ENCODE results near the gene RAB31.
"Not testable (repeated sequence)": the region's sequence is repeated elsewhere in the genome, so short reads cannot be mapped to it uniquely, and the experiment has no call there.

Gene RAB31

DNA sequence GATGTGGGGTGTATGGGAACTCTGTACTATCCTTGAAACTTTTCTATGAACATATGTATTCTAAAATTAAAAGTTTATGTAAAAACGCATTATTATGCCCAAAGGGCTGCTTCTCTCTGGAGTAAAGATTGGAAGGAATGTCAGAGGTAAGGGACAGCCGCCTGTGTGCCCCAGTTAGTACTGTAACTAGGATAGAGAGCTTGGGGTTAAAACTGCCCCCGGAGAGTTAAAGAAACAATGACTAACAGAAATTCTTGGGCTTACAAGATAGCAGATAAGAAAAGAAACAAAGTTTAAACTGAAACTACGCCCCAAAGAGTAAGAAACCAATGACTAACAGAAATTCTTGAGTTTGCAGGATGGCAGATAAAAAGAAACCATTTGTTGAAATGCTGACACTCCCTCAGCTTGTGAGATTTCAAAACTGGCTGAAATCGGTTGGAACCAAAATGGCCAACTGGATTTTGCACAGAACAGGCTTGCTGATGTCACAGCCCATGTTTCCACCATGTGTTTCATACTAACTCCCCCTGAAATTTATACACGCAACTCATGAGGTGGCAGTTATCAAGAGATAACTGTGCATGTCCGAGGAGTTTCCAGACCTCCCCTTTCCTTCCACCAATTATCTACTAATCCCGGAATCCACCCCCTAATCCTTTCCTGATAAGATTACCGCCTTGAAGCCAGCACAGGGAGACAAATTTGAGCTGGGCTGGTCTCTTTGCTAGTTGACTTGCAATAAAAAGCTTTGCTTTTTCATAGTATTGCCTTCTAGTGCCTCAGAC, 169.0 kb downstream of the RAB31 start:
- Mint-ChIP-seq H3K27ac (no peak overlapping the region), H3K27me3 (peaks cover 4% of the 10 kb centered on the region), H3K36me3 (no peaks in the 10 kb centered on the region), H3K4me3 (no peak overlapping the region), H3K4me1 (no peaks in the 10 kb centered on the region), H3K9me3 (no peaks in the 10 kb centered on the region)
- ATAC-seq (ENCODE audit: low read depth) (no peak), DNase-seq (ENCODE audit: low spot score in 2 of 2) (no peak)

GRCh38 chr18:9877655-9878014, 169.5 kb downstream of the RAB31 start:
- ATAC-seq (ENCODE audit: low read depth) (no peak), DNase-seq (ENCODE audit: low spot score in 2 of 2) (no peak)
- H3K4me3 Mint-ChIP-seq = no peak overlapping the region
- no peaks in the 10 kb centered on the region for H3K4me1 Mint-ChIP-seq
- peaks cover 3% of the 10 kb centered on the region for H3K27me3 Mint-ChIP-seq
- H3K9me3 Mint-ChIP-seq = no peaks in the 10 kb centered on the region
- H3K36me3 Mint-ChIP-seq = no peaks in the 10 kb centered on the region
- H3K27ac Mint-ChIP-seq = no peak overlapping the region

GRCh38 chr18:9878095-9878494, 170.0 kb downstream of the RAB31 start:
- Mint-ChIP-seq H3K4me1 (no peaks in the 10 kb centered on the region), H3K27ac (no peak overlapping the region), H3K9me3 (no peaks in the 10 kb centered on the region), H3K27me3 (peaks cover 3% of the 10 kb centered on the region), H3K36me3 (no peaks in the 10 kb centered on the region), H3K4me3 (no peak overlapping the region)
- DNase-seq (ENCODE audit: low spot score in 2 of 2) = no peak
- ATAC-seq (ENCODE audit: low read depth) = no peak

DNA sequence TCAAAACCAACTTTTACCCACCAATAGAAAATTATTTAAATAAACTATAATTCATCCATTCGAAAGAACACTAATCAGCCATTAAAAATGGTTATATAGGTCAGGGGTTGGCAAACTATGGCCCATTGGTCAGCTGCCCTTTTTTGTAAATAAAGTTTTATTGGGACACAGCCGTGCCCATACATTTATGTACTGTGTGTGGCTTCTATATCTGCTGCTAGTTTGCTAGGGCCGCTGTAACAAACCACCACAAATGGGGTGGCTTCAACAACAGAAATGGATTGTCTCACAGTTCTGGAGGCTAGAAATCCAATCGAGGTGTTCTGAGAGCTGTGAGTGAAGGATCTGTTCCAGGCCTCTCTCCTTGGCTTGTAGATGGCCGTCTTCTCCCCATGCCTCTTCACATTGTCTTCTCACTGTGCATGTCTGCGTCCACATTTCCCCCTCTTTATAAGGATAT, 170.7 kb downstream of the RAB31 start:
- DNase-seq (ENCODE audit: low spot score in 2 of 2) (no peak), ATAC-seq (ENCODE audit: low read depth) (no peak)
- Mint-ChIP-seq H3K9me3 (no peaks in the 10 kb centered on the region), H3K4me1 (no peaks in the 10 kb centered on the region), H3K27ac (no peak overlapping the region), H3K27me3 (peaks cover 3% of the 10 kb centered on the region), H3K4me3 (no peak overlapping the region), H3K36me3 (no peaks in the 10 kb centered on the region)

DNA sequence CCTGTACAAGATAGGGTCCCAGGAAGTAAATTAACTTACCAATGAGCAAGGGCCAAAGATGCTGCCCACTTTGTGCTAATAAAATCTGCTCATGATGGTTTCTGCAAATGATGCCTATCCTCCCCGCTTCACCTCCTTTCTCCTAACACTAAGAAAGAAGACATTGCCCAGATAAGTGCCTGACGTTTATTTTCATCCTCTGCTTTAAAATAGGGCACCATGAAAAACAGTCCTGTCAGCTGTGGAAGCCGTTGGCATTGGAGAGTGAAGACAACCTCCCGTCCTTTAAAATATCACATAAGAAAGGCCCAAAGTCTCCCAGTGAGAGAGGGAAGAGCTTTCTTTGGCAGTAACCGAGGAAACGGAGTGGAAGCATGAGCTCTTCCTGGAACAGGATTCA, 176.0 kb downstream of the RAB31 start:
- DNase-seq (ENCODE audit: low spot score in 2 of 2) (no peak), ATAC-seq (ENCODE audit: low read depth) (no peak)
- Mint-ChIP-seq H3K4me1 (no peaks in the 10 kb centered on the region), H3K36me3 (no peaks in the 10 kb centered on the region), H3K27ac (no peak overlapping the region), H3K9me3 (no peaks in the 10 kb centered on the region), H3K4me3 (no peak overlapping the region), H3K27me3 (no peaks in the 10 kb centered on the region)

DNA sequence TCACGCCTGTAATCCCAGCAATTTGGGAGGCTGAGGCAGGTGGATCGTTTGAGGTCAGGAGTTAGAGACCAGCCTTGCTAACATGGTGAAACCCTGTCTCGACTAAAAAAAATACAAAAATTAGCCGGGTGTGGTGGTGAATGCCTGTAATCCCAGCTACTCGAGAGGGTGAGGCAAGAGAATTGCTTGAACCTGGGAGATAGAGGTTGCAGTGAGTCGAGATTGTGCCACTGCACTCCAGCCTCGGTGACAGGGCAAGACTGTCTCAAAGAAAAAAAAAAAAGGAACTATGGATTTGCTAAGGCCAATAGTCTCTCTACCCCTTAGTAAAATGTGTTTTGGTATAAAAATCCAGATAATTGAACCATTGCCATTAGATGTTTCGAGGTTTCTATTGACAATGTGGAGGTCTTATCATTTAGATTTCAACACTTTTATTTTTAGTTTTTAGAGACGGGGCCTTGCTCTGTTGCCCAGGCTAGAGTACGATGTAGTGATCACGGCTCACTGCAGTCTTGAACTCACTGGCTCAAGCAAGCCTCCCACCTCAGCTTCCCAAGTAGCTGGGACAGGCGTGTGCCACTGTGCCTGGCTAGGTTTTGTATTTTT, 176.5 kb downstream of the RAB31 start:
- ATAC-seq (ENCODE audit: low read depth) = no peak
- H3K4me3 Mint-ChIP-seq = no peak overlapping the region
- no peaks in the 10 kb centered on the region for H3K9me3 Mint-ChIP-seq

GRCh38 chr18:9885170-9886004, 177.3 kb downstream of the RAB31 start, which contains the start of gene TXNDC2:
TXNDC2 (plus strand) TSS chr18:9885973; CDS start chr18:9886681, 708 bp downstream.
- ATAC-seq (ENCODE audit: low read depth) (no peak), DNase-seq (ENCODE audit: low spot score in 2 of 2) (no peak)
- Mint-ChIP-seq H3K4me1 (no peaks in the 10 kb centered on the region), H3K36me3 (no peaks in the 10 kb centered on the region), H3K9me3 (no peaks in the 10 kb centered on the region), H3K4me3 (no peak within 1 kb of the TSS), H3K27ac (no peak within 1 kb of the TSS), H3K27me3 (no peaks in the 10 kb centered on the region)

More for the DNA sequence above, 176.5 kb downstream of the RAB31 start:
- DNase-seq (ENCODE audit: low spot score in 2 of 2) = no peak
- no peaks in the 10 kb centered on the region for H3K4me1 Mint-ChIP-seq
- no peak overlapping the region for H3K27ac Mint-ChIP-seq
- H3K36me3 Mint-ChIP-seq = no peaks in the 10 kb centered on the region
- no peaks in the 10 kb centered on the region for H3K27me3 Mint-ChIP-seq

- Mint-ChIP-seq H3K36me3 (no peaks in the 10 kb centered on the region), H3K4me3 (no peak overlapping the region), H3K9me3 (no peaks in the 10 kb centered on the region), H3K27ac (no peak overlapping the region), H3K27me3 (no peaks in the 10 kb centered on the region), H3K4me1 (no peaks in the 10 kb centered on the region)
- no peak for ATAC-seq (ENCODE audit: low read depth)
- DNase-seq (ENCODE audit: low spot score in 2 of 2) = no peak
Measured at GRCh38 chr18:9886005-9886348, 177.9 kb downstream of the RAB31 start.

DNA sequence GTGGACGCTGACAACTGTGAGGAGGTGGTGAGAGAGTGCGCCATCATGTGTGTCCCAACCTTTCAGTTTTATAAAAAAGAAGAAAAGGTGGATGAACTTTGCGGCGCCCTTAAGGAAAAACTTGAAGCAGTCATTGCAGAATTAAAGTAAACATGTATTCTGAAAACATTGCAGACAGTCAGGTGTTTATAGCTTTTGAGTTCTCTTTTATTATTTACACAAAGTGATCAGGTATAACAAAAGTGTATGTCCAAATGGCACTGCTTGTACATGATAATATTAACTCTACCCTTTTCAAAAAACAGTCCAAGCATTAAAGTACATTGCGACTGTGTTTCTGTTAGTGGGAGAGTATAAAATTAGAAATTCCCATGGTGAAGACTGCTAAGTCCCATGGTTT, 179.9 kb downstream of the RAB31 start:
- Mint-ChIP-seq H3K9me3 (no peaks in the 10 kb centered on the region), H3K36me3 (no peaks in the 10 kb centered on the region), H3K27me3 (no peaks in the 10 kb centered on the region), H3K4me3 (no peak overlapping the region), H3K27ac (no peak overlapping the region), H3K4me1 (no peaks in the 10 kb centered on the region)
- DNase-seq (ENCODE audit: low spot score in 2 of 2) (no peak), ATAC-seq (ENCODE audit: low read depth) (no peak)

- Mint-ChIP-seq H3K4me3 (no peak overlapping the region), H3K27ac (no peak overlapping the region), H3K27me3 (no peaks in the 10 kb centered on the region), H3K4me1 (no peaks in the 10 kb centered on the region), H3K36me3 (no peaks in the 10 kb centered on the region), H3K9me3 (no peaks in the 10 kb centered on the region)
- ATAC-seq (ENCODE audit: low read depth) (no peak), DNase-seq (ENCODE audit: low spot score in 2 of 2) (no peak)
Measured at GRCh38 chr18:9890196-9890595, 182.1 kb downstream of the RAB31 start.

- no peak overlapping the region for H3K27ac Mint-ChIP-seq
- no peaks in the 10 kb centered on the region for H3K36me3 Mint-ChIP-seq
- no peaks in the 10 kb centered on the region for H3K9me3 Mint-ChIP-seq
- no peak for ATAC-seq (ENCODE audit: low read depth)
- H3K4me1 Mint-ChIP-seq = no peaks in the 10 kb centered on the region
- DNase-seq (ENCODE audit: low spot score in 2 of 2) = no peak
- H3K4me3 Mint-ChIP-seq = no peak overlapping the region
- no peaks in the 10 kb centered on the region for H3K27me3 Mint-ChIP-seq
Measured at GRCh38 chr18:9890957-9891356, 182.9 kb downstream of the RAB31 start.

GRCh38 chr18:9891515-9891914, 183.4 kb downstream of the RAB31 start:
- H3K27me3 Mint-ChIP-seq; H3K36me3 Mint-ChIP-seq; DNase-seq (ENCODE audit: low spot score in 2 of 2); H3K27ac Mint-ChIP-seq; ATAC-seq (ENCODE audit: low read depth); H3K4me3 Mint-ChIP-seq; H3K4me1 Mint-ChIP-seq; H3K9me3 Mint-ChIP-seq: not testable (repeated sequence)

GRCh38 chr18:9894454-9895068, 186.5 kb downstream of the RAB31 start:
- ATAC-seq (ENCODE audit: low read depth) = no peak
- no peak overlapping the region for H3K27ac Mint-ChIP-seq
- DNase-seq (ENCODE audit: low spot score in 2 of 2) = no peak
- no peaks in the 10 kb centered on the region for H3K4me1 Mint-ChIP-seq
- no peak overlapping the region for H3K4me3 Mint-ChIP-seq
- H3K36me3 Mint-ChIP-seq = no peaks in the 10 kb centered on the region
- no peaks in the 10 kb centered on the region for H3K9me3 Mint-ChIP-seq
- H3K27me3 Mint-ChIP-seq = no peaks in the 10 kb centered on the region

GRCh38 chr18:9897129-9897528, 189.0 kb downstream of the RAB31 start:
- Mint-ChIP-seq H3K9me3 (no peaks in the 10 kb centered on the region), H3K4me1 (no peaks in the 10 kb centered on the region), H3K27ac (no peak overlapping the region), H3K27me3 (no peaks in the 10 kb centered on the region), H3K4me3 (no peak overlapping the region), H3K36me3 (no peaks in the 10 kb centered on the region)
- no peak for DNase-seq (ENCODE audit: low spot score in 2 of 2)
- ATAC-seq (ENCODE audit: low read depth) = no peak
